Transverse colon (tissue), 4 donors: ENCODE data around the gene RIOX2. TPM values are rescaled to one million over a fixed set of nuclear protein-coding genes. Genes with fewer than 3 reads are reported as not detected.

Experiments
- DNase-seq: peaks from one replicate; pipeline ENCODE4 v3.0.0-alpha.2; 2019
- H3K27ac ChIP-seq, 4 donors: fragments of 200-600 bp; sonication (generic); 2 replicates each; pipeline ENCODE4 v1.5.1; 2016 to 2018; ENCODE audit warnings: inconsistent platforms in 4 of 4
- H3K27me3 ChIP-seq: fragments of 200-600 bp; sonication (generic); 2 replicates; pipeline ENCODE4 v1.5.1; 2017; ENCODE audit warnings: inconsistent platforms
- H3K36me3 ChIP-seq, 4 donors: fragments of 200-600 bp; sonication (generic); 2 replicates each; pipeline ENCODE4 v1.5.1; 2017 to 2019; ENCODE audit warnings: inconsistent platforms in 4 of 4
- H3K4me1 ChIP-seq, 4 donors: fragments of 200-600 bp; sonication (generic); 2 replicates each; pipeline ENCODE4 v1.5.1; 2017 to 2020; ENCODE audit warnings: inconsistent platforms in 4 of 4
- H3K4me3 ChIP-seq, 4 donors: fragments of 200-600 bp; sonication (generic); 1 replicate in 1 of 4; 2 replicates in 3 of 4; pipeline versions ENCODE4 v1.5.1 to v1.6.1; 2017 to 2019; ENCODE audit warnings: inconsistent platforms in 4 of 4
- H3K9me3 ChIP-seq, 2 donors: fragments of 200-600 bp; sonication (generic); 2 replicates each; pipeline ENCODE4 v1.5.1; 2017 to 2019; ENCODE audit warnings: inconsistent platforms in 2 of 2
- EP300 ChIP-seq: sonication (generic); formaldehyde crosslinking; IDR thresholded peaks from one replicate; pipeline ENCODE4 v1.6.1; 2017; ENCODE audit warnings: antibody characterized with exemption, low read depth
- POLR2A ChIP-seq: fragments of 450-650 bp; IDR thresholded peaks from one replicate; pipeline ENCODE4 v1.6.1; 2016; ENCODE audit warnings: antibody characterized with exemption, mild to moderate bottlenecking, moderate library complexity
- POLR2AphosphoS5 ChIP-seq, 3 donors: sonication (generic); formaldehyde crosslinking; IDR thresholded peaks; one replicate each; pipeline ENCODE4 v1.6.1; 2016; ENCODE audit warnings: antibody characterized with exemption in 3 of 3
- WGBS, 2 donors: methylation state at CpG; one replicate each; pipeline ENCODE4 v1.1.5; 2018; ENCODE audit warnings: low coverage in 1 of 2; 5-methylcytosine and 5-hydroxymethylcytosine counted together
- in situ Hi-C, 4 donors: fragments of 200-750 bp; cut with MboI; loops; one replicate each; pipeline versions ENCODE4 v1.15.0 to v1.15.1; 2017; ENCODE audit warnings: low sequenced_read_pairs in 3 of 4, low pct_ligation_motif_present in 1 of 4, low pct_unique_long_range_greater_than_20kb in 1 of 4
- intact Hi-C: fragments of 100-400 bp; cut with DNase I; formaldehyde crosslinking; loops from one replicate; pipeline ENCODE4 v1.15.1; 2023; ENCODE audit warnings: low total_unique reads
- total RNA-seq, 4 donors: library from RNA; depleted of rRNA; stranded (reverse); fragments of >200 nt; gene quantifications; one replicate each; pipeline ENCODE4 v1.1.0, GENCODE V29; 2016
- TF ChIP-seq, protein P1 (sequence below), 5 experiments: fragments of 200-600 bp in 3 of 5; fragments of 450-650 bp in 2 of 5; sonication (generic) in 3 of 5; IDR thresholded peaks; 1 replicate in 2 of 5; 2 replicates in 3 of 5; pipeline ENCODE4 v1.5.1; 2016 to 2017; ENCODE audit warnings: antibody characterized with exemption in 5 of 5, inconsistent platforms in 3 of 5, mild to moderate bottlenecking in 2 of 5, moderate library complexity in 1 of 5

RIOX2 gene
- total RNA-seq, 4 donors from 2014 or later: 7.5 to 20.5 (median 13.3) TPM

DNA sequence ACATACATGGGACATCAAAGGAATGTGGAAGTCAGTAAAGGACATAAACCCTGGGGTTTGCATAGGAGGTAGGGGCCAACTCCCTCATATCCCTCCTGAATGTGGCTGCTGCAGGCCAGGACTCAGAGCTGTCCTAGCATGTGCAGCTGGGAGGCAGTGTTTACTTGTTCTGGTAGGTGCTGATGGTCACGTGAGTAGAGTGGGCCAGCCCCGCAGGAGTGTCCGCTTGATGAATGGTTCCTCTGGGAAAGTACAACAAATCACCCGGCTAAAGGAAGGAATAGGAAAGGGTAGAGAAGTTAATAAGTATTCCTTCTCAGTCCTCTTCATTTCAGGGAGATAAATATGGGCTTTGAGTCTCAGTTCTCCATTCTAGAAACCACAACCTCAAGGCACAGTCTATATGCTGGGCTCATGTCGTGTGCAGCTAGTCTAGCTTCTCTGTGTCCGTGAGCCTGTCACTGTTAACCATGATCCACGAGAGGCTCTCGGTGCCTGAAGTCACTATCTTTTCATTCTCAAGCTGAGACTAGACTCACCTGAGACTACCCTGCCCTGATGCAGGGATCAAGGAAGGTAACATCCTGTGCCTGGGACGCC, 17.9 kb downstream of the RIOX2 start:
- TF ChIP-seq POLR2AphosphoS5 (IDR thresholded peaks at IDR 0.05) (no peak), POLR2A (no peak), EP300 (no peak)
- TF ChIP-seq, protein P1, sequence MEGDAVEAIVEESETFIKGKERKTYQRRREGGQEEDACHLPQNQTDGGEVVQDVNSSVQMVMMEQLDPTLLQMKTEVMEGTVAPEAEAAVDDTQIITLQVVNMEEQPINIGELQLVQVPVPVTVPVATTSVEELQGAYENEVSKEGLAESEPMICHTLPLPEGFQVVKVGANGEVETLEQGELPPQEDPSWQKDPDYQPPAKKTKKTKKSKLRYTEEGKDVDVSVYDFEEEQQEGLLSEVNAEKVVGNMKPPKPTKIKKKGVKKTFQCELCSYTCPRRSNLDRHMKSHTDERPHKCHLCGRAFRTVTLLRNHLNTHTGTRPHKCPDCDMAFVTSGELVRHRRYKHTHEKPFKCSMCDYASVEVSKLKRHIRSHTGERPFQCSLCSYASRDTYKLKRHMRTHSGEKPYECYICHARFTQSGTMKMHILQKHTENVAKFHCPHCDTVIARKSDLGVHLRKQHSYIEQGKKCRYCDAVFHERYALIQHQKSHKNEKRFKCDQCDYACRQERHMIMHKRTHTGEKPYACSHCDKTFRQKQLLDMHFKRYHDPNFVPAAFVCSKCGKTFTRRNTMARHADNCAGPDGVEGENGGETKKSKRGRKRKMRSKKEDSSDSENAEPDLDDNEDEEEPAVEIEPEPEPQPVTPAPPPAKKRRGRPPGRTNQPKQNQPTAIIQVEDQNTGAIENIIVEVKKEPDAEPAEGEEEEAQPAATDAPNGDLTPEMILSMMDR (IDR thresholded peaks at IDR 0.05): no peak
- intact Hi-C loops (no loop called here), in situ Hi-C loops (no loop called here)
- peaks cover 0 to 16% (median 2%) of the 10 kb centered on the region in 4 donors for H3K36me3 ChIP-seq
- no peaks in the 10 kb centered on the region for H3K27me3 ChIP-seq
- H3K4me1 ChIP-seq: peaks cover 6 to 20% (median 10%) of the 10 kb centered on the region in 4 donors
- no peaks in the 10 kb centered on the region for H3K9me3 ChIP-seq
- no peak for DNase-seq
- WGBS, 2 donors: 95% methylated on average over 9 of the region's 9 CpGs; no CpG with 5 or more reads in 1 of the 2 donors
- H3K4me3 ChIP-seq: no peak overlapping the region
- no peak overlapping the region for H3K27ac ChIP-seq

DNA sequence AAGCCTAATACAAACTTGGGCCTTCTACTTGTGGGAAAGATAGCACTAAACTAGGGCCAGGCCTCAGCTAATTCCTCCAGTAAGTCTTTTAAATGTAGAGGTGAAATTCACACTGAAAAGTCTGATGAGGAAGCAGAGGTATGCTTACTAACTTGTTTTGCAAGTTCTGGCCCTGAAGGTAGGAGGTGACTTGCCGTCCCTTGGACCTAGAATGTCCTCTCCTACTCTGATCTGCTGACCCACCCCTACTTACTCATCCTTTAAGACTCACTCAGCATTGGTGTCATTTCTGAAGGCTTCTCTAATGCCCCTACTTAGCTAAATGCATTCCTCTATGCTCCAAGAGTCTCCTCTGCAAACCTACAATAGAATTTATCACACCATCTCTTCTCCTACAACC, 19.4 kb downstream of the RIOX2 start:
- no peak for DNase-seq
- intact Hi-C loops: no loop called here
- in situ Hi-C loops: no loop called here
- no peaks in the 10 kb centered on the region for H3K27me3 ChIP-seq
- peaks cover 0 to 11% (median 5%) of the 10 kb centered on the region in 4 donors for H3K36me3 ChIP-seq
- H3K27ac ChIP-seq: peak overlapping the region; percentile 2 to 43 (median 34)
- no peaks in the 10 kb centered on the region for H3K9me3 ChIP-seq
- H3K4me1 ChIP-seq: peaks cover 0 to 15% (median 2%) of the 10 kb centered on the region in 4 donors
- H3K4me3 ChIP-seq: no peak overlapping the region
- TF ChIP-seq, protein P1 (IDR thresholded peaks at IDR 0.05): no peak
- TF ChIP-seq POLR2AphosphoS5 (IDR thresholded peaks at IDR 0.05) (no peak), EP300 (no peak), POLR2A (no peak)
- WGBS, 2 donors: 95% methylated on average over 1 of the region's 1 CpG; no CpG with 5 or more reads in 1 of the 2 donors

- intact Hi-C loops (no loop called here), in situ Hi-C loops (no loop called here)
- H3K4me3 ChIP-seq: no peak overlapping the region
- no peaks in the 10 kb centered on the region for H3K27me3 ChIP-seq
- peak; percentile 43 for DNase-seq
- H3K4me1 ChIP-seq: peaks cover 0 to 13% (median 0%) of the 10 kb centered on the region in 4 donors
- no peak for TF ChIP-seq POLR2A
- TF ChIP-seq POLR2AphosphoS5 (IDR thresholded peaks at IDR 0.05): peak in 1 of 3 donors; percentile 40
- TF ChIP-seq EP300: no peak
- peaks cover 0 to 12% (median 5%) of the 10 kb centered on the region in 4 donors for H3K36me3 ChIP-seq
- H3K27ac ChIP-seq: peak overlapping the region; percentile 2 to 43 (median 34)
- WGBS, 2 donors: 80% methylated on average over 3 of the region's 3 CpGs; no CpG with 5 or more reads in 1 of the 2 donors
- H3K9me3 ChIP-seq: no peaks in the 10 kb centered on the region
Observed at GRCh38 chr3:97952280-97952679, 20.0 kb downstream of the RIOX2 start.

GRCh38 chr3:97950360-97950759, 21.9 kb downstream of the RIOX2 start:
- no peak for TF ChIP-seq POLR2AphosphoS5 (IDR thresholded peaks at IDR 0.05)
- TF ChIP-seq EP300: no peak
- TF ChIP-seq POLR2A: no peak
- TF ChIP-seq, protein P1 (IDR thresholded peaks at IDR 0.05): no peak
- no peak overlapping the region for H3K27ac ChIP-seq
- H3K4me3 ChIP-seq: no peak overlapping the region
- intact Hi-C loops (no loop called here), in situ Hi-C loops (no loop called here)
- WGBS, 2 donors: 69 to 74% methylated on average over 3 of the region's 3 CpGs
- peaks cover 0 to 7% (median 0%) of the 10 kb centered on the region in 4 donors for H3K4me1 ChIP-seq
- no peaks in the 10 kb centered on the region for H3K9me3 ChIP-seq
- H3K36me3 ChIP-seq: peaks cover 0 to 16% (median 7%) of the 10 kb centered on the region in 4 donors
- DNase-seq: no peak
- no peaks in the 10 kb centered on the region for H3K27me3 ChIP-seq
